ACC112 (cell line): ENCODE data around the gene ANKRD65.
"Not testable (repeated sequence)": the region's sequence is repeated elsewhere in the genome, so short reads cannot be mapped to it uniquely, and the experiment has no call there.

Source experiments
- H2AFZ ChIP-seq: fragments of 200-600 bp; sonication (generic); one replicate; pipeline ENCODE4 v1.6.0; 2017; ENCODE audit warnings: antibody characterized with exemption, low read length; ENCODE audit not compliant: unreplicated experiment
- H3K27ac ChIP-seq: fragments of 200-600 bp; sonication (generic); 2 replicates; pipeline ENCODE4 v1.5.1; 2014; ENCODE audit warnings: low read depth, mild to moderate bottlenecking, antibody characterized with exemption, low read length, moderate library complexity
- H3K27me3 ChIP-seq: fragments of 200-600 bp; sonication (generic); 2 replicates; pipeline ENCODE4 v1.6.1; 2014; ENCODE audit warnings: mild to moderate bottlenecking, antibody characterized with exemption, low read length, moderate library complexity, mixed read lengths; ENCODE audit not compliant: insufficient read depth
- H3K36me3 ChIP-seq: fragments of 200-600 bp; sonication (generic); 2 replicates; pipeline ENCODE4 v1.6.1; 2016; ENCODE audit warnings: mild to moderate bottlenecking, antibody characterized with exemption, low read length, moderate library complexity, mixed read lengths; ENCODE audit not compliant: insufficient read depth
- H3K4me1 ChIP-seq: fragments of 200-600 bp; sonication (generic); one replicate; pipeline ENCODE4 v1.6.1; 2016; ENCODE audit warnings: low read length, mixed read lengths; ENCODE audit not compliant: insufficient read depth, unreplicated experiment, control insufficient read depth
- H3K4me3 ChIP-seq: fragments of 200-600 bp; sonication (generic); 2 replicates; pipeline ENCODE4 v1.5.1; 2014; ENCODE audit warnings: mild to moderate bottlenecking, low read depth, low read length
- H3K79me2 ChIP-seq: fragments of 200-600 bp; sonication (generic); one replicate; pipeline ENCODE4 v1.6.0; 2016; ENCODE audit warnings: low read length; ENCODE audit not compliant: control insufficient read depth, unreplicated experiment, insufficient read depth

The ANKRD65 gene

DNA sequence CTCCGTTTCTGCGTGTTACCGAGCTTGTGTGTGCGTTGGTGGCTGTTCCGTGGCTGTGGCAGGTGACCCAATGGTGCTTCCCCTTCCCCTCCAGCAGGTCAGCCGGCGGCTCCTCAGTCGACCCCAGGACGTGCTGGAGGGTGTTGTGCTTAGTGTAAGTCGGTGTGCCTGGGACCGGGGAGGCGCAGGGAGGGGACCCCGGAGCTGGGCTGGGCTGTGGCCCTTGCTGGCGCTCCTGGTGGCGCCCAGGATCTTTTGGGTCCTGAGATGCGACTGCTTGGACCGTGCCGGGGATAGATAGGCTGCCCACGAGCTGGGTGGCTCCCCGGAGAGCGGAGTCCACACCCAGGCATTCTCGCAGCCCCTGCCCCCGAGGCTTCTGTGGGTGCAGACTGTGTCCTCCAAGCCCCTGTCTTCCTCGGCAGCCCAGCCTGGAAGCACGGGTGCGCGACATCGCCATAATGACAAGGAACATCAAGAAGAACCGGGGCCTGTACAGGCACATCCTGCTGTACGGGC, 34.3 kb upstream of the ANKRD65 start:
- Histone ChIP-seq H3K36me3 (no peaks in the 10 kb centered on the region), H3K4me3 (no peak overlapping the region), H3K27me3 (no peaks in the 10 kb centered on the region), H3K27ac (no peak overlapping the region), H2AFZ (no peak overlapping the region), H3K4me1 (no peaks in the 10 kb centered on the region), H3K79me2 (no peaks in the 10 kb centered on the region)

DNA sequence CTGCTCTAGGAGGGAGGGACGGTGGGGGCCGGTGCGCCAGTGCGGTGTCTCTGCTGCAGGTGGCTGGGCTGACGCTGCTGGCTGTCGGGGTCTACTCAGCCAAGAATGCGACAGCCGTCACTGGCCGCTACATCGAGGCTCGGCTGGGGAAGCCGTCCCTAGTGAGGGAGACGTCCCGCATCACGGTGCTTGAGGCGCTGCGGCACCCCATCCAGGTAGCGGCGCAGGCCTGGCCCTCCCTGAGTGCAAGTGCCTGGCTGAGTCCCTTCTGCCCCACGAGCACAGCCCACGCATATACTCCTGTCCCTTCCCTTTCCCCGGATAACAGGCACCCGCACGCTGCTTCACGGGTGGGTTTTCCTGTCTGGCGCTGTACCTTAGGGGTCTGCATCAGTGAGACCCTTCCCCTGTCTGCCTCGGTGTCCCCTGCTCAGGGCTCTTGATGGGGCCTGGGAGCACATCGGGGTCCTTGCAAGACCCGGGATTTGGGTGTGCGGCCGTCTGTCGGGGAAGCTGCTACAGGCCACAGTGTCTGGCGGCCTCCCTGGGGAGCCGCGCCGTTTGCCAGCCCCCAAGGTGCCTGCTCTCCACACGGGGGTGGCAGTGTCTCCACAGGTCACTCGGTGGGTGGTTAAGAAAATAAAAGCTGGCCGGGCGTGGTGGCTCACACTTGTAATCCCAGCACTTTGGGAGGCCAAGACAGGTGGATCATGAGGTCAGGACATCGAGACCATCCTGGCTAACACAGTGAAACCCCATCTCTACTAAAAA, 33.4 kb upstream of the ANKRD65 start:
- H3K27ac ChIP-seq, H3K36me3 ChIP-seq, H3K4me3 ChIP-seq, H2AFZ ChIP-seq, H3K27me3 ChIP-seq, H3K79me2 ChIP-seq, H3K4me1 ChIP-seq: not testable (repeated sequence)

- no peak overlapping the region for H3K4me3 ChIP-seq
- H3K36me3 ChIP-seq: no peaks in the 10 kb centered on the region
- peaks cover 4% of the 10 kb centered on the region; the same call in 1 of the 2 replicates for H3K27me3 ChIP-seq
- H3K4me1 ChIP-seq: no peaks in the 10 kb centered on the region
- no peaks in the 10 kb centered on the region for H3K79me2 ChIP-seq
- no peak overlapping the region for H3K27ac ChIP-seq
- H2AFZ ChIP-seq: no peak overlapping the region
Observed at GRCh38 chr1:1452882-1453281, 31.8 kb upstream of the ANKRD65 start.

DNA sequence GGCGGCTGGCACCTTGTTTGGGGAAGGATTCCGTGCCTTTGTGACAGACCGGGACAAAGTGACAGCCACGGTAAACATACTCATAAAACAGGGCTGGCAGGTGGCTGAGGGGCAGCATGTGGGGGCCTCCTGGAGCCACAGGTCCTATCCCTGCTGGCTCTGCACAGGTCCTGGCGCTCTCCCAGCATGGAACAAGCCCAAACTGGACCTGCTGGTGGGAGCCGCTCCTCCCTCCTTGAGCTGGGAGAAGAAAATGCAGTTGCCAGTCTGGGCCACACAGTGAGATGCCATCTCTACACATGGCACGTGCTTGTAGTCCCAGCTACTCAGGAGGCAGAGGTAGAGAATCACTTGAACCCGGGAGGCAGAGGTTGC, 31.3 kb upstream of the ANKRD65 start:
- not testable (repeated sequence) for H2AFZ ChIP-seq, H3K36me3 ChIP-seq, H3K27me3 ChIP-seq, H3K4me3 ChIP-seq, H3K27ac ChIP-seq, H3K4me1 ChIP-seq, H3K79me2 ChIP-seq

GRCh38 chr1:1451696-1452364, 30.8 kb upstream of the ANKRD65 start:
- Histone ChIP-seq H3K36me3 (no peaks in the 10 kb centered on the region), H3K27me3 (peaks cover 4% of the 10 kb centered on the region; the same call in 1 of the 2 replicates), H3K4me1 (no peaks in the 10 kb centered on the region), H3K79me2 (no peaks in the 10 kb centered on the region), H2AFZ (no peak overlapping the region), H3K4me3 (no peak overlapping the region), H3K27ac (no peak overlapping the region)

GRCh38 chr1:1450616-1451015, 29.5 kb upstream of the ANKRD65 start:
- not testable (repeated sequence) for H3K27me3 ChIP-seq, H3K79me2 ChIP-seq, H3K27ac ChIP-seq, H3K4me3 ChIP-seq, H3K4me1 ChIP-seq, H3K36me3 ChIP-seq, H2AFZ ChIP-seq

DNA sequence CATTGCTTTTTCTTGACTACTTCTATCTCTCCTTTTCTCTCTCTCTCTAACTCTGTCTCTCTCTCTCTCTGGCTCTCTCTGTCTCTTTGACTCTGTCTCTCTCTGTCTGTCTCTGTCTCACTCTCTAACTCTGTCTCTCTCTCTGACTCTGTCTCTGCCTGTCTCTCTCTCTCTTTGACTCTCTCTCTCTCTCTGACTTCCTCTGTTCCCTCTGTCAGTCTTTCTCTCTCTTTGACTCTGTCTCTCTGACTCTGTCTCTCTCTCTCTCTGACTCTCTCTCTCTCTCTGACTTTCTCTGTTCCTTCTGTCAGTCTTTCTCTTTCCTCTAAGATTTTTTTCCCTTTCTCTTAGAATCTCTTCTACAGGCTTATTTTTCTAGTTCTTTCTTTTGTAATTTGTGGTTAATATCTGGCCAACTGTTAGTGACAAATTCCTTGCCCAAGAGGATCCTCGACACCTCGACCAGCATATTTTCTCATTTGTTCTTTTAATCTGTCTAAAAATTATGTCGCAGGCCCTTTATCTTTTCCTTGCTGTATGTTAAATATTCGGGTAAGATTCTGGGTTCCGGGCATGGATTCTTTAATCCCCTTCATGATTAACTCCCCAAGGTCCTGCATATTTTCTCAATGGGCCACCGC, 28.1 kb upstream of the ANKRD65 start, which contains the start of gene ATAD3C:
Gene ATAD3C, plus strand, starts transcription at position 591 of the 641 bp plus-strand sequence. CDS start 995 bp downstream, outside the sequence.
- Histone ChIP-seq H2AFZ (no peak within 1 kb of the TSS), H3K27ac (no peak within 1 kb of the TSS), H3K27me3 (peaks cover 4% of the 10 kb centered on the region; the same call in 1 of the 2 replicates), H3K79me2 (no peaks in the 10 kb centered on the region), H3K4me3 (no peak within 1 kb of the TSS), H3K4me1 (no peaks in the 10 kb centered on the region), H3K36me3 (no peaks in the 10 kb centered on the region)

DNA sequence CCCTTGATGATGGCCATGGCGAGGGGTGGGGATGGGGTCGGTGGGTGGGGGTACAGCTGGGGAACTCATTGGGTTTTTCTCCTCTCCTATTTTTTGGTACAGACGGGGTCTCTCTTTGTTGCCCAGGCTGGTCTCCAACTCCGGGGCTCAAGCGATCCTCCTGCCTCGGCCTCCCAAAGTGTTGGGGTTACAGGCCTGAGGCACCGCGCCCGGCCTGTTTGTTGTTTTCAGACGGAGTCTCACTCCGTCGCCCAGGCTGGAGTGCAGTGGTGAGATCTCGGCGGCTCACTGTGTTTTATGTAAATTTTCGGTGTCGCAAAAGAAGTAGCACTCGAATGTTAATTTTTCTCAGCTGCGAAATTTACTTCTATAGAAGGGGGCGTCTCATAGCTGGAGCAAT, 25.6 kb upstream of the ANKRD65 start:
- not testable (repeated sequence) for H3K79me2 ChIP-seq, H3K27me3 ChIP-seq, H3K4me1 ChIP-seq, H3K27ac ChIP-seq, H3K4me3 ChIP-seq, H2AFZ ChIP-seq, H3K36me3 ChIP-seq

DNA sequence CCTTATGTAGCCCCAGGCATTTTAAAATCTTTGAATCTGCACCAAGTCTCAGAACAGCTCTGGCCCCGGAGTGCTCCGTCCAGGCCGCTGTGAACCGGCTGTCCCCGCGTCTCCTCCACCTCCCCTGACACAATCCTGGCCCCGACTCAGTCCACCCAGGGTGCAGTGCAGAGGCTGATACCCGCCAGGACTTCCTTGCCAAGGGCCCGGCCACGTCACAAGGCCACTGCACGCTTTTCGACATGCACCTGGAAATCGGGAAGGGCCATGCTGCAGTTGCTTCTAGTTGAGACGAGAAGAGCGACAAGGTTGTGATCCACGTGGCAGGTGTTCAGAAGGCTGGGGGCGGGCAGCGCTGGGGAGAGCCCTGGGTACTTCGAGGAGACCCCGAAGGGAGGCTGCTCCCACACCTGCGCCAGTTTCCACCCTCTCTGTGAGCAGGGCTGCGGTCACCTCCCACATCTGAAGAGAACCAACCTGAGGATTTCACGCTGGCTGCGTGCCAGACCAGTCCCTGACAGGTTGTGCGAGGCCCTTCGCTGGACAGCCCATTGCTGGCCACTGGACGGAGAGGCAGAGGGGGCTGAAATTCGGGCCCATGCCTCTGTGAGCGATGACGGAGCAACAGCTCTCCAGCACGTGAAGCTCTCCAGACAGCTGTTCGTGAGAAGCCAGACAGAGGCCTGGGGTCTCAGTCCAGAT, 21.1 kb upstream of the ANKRD65 start:
- no peak overlapping the region for H3K27ac ChIP-seq
- H3K79me2 ChIP-seq: no peaks in the 10 kb centered on the region
- no peak overlapping the region for H3K4me3 ChIP-seq
- H3K27me3 ChIP-seq: peaks cover 9% of the 10 kb centered on the region; the same call in 1 of the 2 replicates
- no peak overlapping the region for H2AFZ ChIP-seq
- H3K4me1 ChIP-seq: no peaks in the 10 kb centered on the region
- H3K36me3 ChIP-seq: no peaks in the 10 kb centered on the region
